Measurements from ENCODE around the gene DAPL1.
"Not testable (repeated sequence)": the region's sequence is repeated elsewhere in the genome, so short reads cannot be mapped to it uniquely, and the experiment has no call there.

DNA sequence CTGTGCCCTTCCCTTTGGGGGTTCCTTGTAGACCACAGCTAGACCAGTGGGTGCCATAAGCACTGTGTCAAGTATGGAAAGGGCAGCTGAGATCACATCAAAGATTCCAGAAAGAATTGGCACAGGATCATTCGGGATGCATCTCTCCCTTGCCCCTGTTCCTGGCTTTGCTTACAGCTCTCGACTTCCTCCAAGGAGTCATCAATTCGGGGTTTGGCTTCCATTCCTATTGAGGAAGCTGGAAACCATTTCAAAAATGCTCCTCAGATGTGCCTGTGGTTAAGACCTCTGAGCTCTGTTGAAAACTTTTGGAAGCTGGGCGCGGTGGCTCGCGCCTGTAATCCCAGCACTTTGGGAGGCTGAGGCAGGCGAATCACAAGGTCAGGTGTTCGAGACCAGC is 65.1 kb downstream of the DAPL1 start:
- TF ChIP-seq, protein P1, sequence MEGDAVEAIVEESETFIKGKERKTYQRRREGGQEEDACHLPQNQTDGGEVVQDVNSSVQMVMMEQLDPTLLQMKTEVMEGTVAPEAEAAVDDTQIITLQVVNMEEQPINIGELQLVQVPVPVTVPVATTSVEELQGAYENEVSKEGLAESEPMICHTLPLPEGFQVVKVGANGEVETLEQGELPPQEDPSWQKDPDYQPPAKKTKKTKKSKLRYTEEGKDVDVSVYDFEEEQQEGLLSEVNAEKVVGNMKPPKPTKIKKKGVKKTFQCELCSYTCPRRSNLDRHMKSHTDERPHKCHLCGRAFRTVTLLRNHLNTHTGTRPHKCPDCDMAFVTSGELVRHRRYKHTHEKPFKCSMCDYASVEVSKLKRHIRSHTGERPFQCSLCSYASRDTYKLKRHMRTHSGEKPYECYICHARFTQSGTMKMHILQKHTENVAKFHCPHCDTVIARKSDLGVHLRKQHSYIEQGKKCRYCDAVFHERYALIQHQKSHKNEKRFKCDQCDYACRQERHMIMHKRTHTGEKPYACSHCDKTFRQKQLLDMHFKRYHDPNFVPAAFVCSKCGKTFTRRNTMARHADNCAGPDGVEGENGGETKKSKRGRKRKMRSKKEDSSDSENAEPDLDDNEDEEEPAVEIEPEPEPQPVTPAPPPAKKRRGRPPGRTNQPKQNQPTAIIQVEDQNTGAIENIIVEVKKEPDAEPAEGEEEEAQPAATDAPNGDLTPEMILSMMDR (tag by site-specific recombination; IDR thresholded peaks at IDR 0.05), result not testable (repeated sequence)
- TF ChIP-seq SETDB1 (IDR thresholded peaks at IDR 0.05; ENCODE audit: insufficient read length, low read length), result not testable (repeated sequence)
